ENCODE results near the gene ATP2A2. TPM values are rescaled to one million over a fixed set of nuclear protein-coding genes. Genes with fewer than 3 reads are reported as not detected.
A peak's percentile ranks its signal among the peaks of the same experiment; 100 is the strongest.

The ATP2A2 gene
- total RNA-seq, 1 experiment from 2014 or later = 262 TPM

DNA sequence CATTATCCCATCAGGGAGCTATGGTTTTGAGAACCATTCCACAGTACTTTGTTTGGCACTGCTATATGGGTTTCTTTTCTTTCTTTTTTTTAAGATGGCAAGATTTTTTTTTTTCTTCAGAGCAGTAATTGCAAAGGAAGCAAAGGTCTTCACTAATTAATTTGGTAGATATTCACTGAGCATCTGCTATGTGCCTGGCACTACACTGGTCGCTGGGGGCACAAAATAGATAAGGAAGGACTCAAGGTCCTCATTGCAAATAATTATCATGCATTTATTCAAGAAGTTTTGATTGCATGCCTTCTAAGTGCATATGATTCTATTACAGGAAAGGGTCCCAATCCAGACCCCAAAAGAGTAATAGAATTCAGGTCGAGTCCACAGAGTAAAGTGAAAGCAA lies 10.0 kb upstream of the ATP2A2 start:
- peaks cover 6% of the 10 kb centered on the region for H3K36me3 Mint-ChIP-seq (ENCODE audit: insufficient read depth, unreplicated experiment)
- Histone ChIP-seq H3K27me3 (replicated peaks; ENCODE audit: control insufficient read depth, insufficient read depth, low read length) (no peaks in the 10 kb centered on the region), H3K4me3 (ENCODE audit: low read depth, low read length) (no peak overlapping the region), H3K36me3 (ENCODE audit: control insufficient read depth, insufficient read depth, low read length) (no peaks in the 10 kb centered on the region), H3K4me1 (peaks cover 22% of the 10 kb centered on the region), H3K9me3 (no peaks in the 10 kb centered on the region)
- no peaks in the 10 kb centered on the region for H3K27me3 Mint-ChIP-seq (ENCODE audit: insufficient read depth, unreplicated experiment)
- H3K27ac Mint-ChIP-seq (ENCODE audit: unreplicated experiment) = peak overlapping the region; percentile 71
- intact Hi-C loops (cut with micrococcal nuclease; ENCODE audit: unreplicated experiment) = no loop called here
- no peak for DNase-seq
- no peaks in the 10 kb centered on the region for H3K9me3 Mint-ChIP-seq (ENCODE audit: unreplicated experiment)
- no peak overlapping the region for H3K4me3 Mint-ChIP-seq (ENCODE audit: unreplicated experiment)
- BruUV-seq (replicated peaks) = no TSS peak
- ChIA-PET CTCF (no interaction called here), POLR2A (interaction anchor here (1.2 kb wide), 1 partner anchor 9 kb away, joined by 4 read pairs; no protein-coding TSS in a partner anchor)
- TF ChIP-seq, protein P1, sequence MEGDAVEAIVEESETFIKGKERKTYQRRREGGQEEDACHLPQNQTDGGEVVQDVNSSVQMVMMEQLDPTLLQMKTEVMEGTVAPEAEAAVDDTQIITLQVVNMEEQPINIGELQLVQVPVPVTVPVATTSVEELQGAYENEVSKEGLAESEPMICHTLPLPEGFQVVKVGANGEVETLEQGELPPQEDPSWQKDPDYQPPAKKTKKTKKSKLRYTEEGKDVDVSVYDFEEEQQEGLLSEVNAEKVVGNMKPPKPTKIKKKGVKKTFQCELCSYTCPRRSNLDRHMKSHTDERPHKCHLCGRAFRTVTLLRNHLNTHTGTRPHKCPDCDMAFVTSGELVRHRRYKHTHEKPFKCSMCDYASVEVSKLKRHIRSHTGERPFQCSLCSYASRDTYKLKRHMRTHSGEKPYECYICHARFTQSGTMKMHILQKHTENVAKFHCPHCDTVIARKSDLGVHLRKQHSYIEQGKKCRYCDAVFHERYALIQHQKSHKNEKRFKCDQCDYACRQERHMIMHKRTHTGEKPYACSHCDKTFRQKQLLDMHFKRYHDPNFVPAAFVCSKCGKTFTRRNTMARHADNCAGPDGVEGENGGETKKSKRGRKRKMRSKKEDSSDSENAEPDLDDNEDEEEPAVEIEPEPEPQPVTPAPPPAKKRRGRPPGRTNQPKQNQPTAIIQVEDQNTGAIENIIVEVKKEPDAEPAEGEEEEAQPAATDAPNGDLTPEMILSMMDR (IDR thresholded peaks at IDR 0.05; ENCODE audit: insufficient read depth in 1 of 2, low read depth in 1 of 2, low read length in 1 of 2, severe bottlenecking in 1 of 2, unreplicated experiment in 1 of 2) = no peak
- H3K4me1 Mint-ChIP-seq (ENCODE audit: low read depth, unreplicated experiment) = peaks cover 13% of the 10 kb centered on the region

DNA sequence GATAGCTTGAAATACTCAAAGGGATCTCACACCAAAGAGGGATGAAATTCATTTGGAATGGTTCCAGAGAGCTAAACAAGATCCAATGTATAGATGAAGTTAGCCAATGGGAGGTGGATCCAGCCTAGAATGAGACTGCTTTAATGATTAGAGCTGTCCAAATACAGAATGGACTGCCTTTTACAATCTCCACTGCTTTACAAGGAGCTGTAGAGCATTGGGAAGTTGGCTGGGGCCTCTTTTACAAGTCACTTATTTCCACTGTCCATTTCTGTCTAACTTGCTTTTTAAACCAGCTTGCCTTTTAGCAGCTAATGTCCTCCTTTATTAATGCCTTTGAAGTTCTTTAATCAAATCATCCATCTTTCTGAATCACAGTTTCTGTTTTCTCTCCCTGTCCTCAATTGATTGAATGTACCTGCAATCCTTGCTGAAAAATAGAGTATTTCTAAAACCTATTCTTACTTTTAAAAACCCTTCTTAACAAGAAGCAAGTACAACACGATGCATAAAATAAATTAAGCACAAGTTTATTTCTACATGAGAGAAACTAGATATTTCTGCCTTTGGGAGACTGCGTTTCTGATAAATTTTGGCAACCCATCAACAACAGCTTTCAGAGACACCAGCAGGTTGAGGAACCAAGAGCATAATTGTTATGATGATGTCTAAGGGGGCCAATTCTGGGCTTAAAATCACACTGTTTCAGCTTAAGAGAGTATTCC lies 3.4 kb upstream of the ATP2A2 start:
- H3K36me3 Mint-ChIP-seq (ENCODE audit: insufficient read depth, unreplicated experiment) = peaks cover 28% of the 10 kb centered on the region
- no peak overlapping the region for H3K27ac Mint-ChIP-seq (ENCODE audit: unreplicated experiment)
- DNase-seq = no peak
- H3K4me3 ChIP-seq (ENCODE audit: low read depth, low read length) = no peak overlapping the region
- H3K27me3 Mint-ChIP-seq (ENCODE audit: insufficient read depth, unreplicated experiment) = no peaks in the 10 kb centered on the region
- POLR2A ChIA-PET = no interaction called here
- peaks cover 7% of the 10 kb centered on the region for H3K4me1 ChIP-seq
- no peaks in the 10 kb centered on the region for H3K9me3 Mint-ChIP-seq (ENCODE audit: unreplicated experiment)
- CTCF ChIA-PET = no interaction called here
- no peaks in the 10 kb centered on the region for H3K4me1 Mint-ChIP-seq (ENCODE audit: low read depth, unreplicated experiment)
- TF ChIP-seq, protein P1 (IDR thresholded peaks at IDR 0.05; ENCODE audit: insufficient read depth in 1 of 2, low read depth in 1 of 2, low read length in 1 of 2, severe bottlenecking in 1 of 2, unreplicated experiment in 1 of 2) = no peak
- H3K9me3 ChIP-seq = no peaks in the 10 kb centered on the region
- H3K27me3 ChIP-seq (replicated peaks; ENCODE audit: control insufficient read depth, insufficient read depth, low read length) = no peaks in the 10 kb centered on the region
- H3K36me3 ChIP-seq (ENCODE audit: control insufficient read depth, insufficient read depth, low read length) = no peaks in the 10 kb centered on the region; the same call in 1 of the 2 replicates
- no peak overlapping the region for H3K4me3 Mint-ChIP-seq (ENCODE audit: unreplicated experiment)
- intact Hi-C loops (cut with micrococcal nuclease; ENCODE audit: unreplicated experiment) = no loop called here
- BruUV-seq (replicated peaks) = no TSS peak

DNA sequence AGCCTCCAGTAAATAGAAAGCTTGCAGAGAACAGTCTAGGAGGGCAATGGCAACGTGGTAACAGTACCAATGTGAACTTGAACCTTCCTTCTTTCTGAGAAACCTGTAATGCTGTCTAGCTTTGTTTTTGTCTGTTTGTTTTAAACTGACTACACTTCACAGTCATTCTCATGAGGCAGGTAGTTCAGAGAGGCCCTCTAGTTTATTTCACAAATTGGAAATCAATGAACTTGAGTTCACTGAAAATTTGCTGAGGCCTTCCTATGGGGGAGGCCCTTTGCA lies 2.9 kb upstream of the ATP2A2 start:
- Histone ChIP-seq H3K4me3 (ENCODE audit: low read depth, low read length) (no peak overlapping the region), H3K36me3 (ENCODE audit: control insufficient read depth, insufficient read depth, low read length) (no peaks in the 10 kb centered on the region; the same call in 1 of the 2 replicates), H3K27me3 (replicated peaks; ENCODE audit: control insufficient read depth, insufficient read depth, low read length) (no peaks in the 10 kb centered on the region), H3K9me3 (no peaks in the 10 kb centered on the region), H3K4me1 (peaks cover 12% of the 10 kb centered on the region)
- DNase-seq = no peak
- Mint-ChIP-seq H3K27me3 (ENCODE audit: insufficient read depth, unreplicated experiment) (no peaks in the 10 kb centered on the region), H3K9me3 (ENCODE audit: unreplicated experiment) (no peaks in the 10 kb centered on the region), H3K4me1 (ENCODE audit: low read depth, unreplicated experiment) (no peaks in the 10 kb centered on the region), H3K27ac (ENCODE audit: unreplicated experiment) (no peak overlapping the region), H3K4me3 (ENCODE audit: unreplicated experiment) (no peak overlapping the region), H3K36me3 (ENCODE audit: insufficient read depth, unreplicated experiment) (peaks cover 33% of the 10 kb centered on the region)
- intact Hi-C loops (cut with micrococcal nuclease; ENCODE audit: unreplicated experiment) = no loop called here
- TF ChIP-seq, protein P1 (IDR thresholded peaks at IDR 0.05; ENCODE audit: insufficient read depth in 1 of 2, low read depth in 1 of 2, low read length in 1 of 2, severe bottlenecking in 1 of 2, unreplicated experiment in 1 of 2) = no peak
- no TSS peak for BruUV-seq (replicated peaks)
- CTCF ChIA-PET = no interaction called here
- POLR2A ChIA-PET = no interaction called here
